GM23338 (cell line): ENCODE data around the gene EBF4. TPM values are rescaled to one million over a fixed set of nuclear protein-coding genes. Genes with fewer than 3 reads are reported as not detected.

ENCODE experiments used
- ATAC-seq: fragments of 200-7000 bp; cut with Tn5 transposase; 3 replicates; pipeline ENCODE4 v1.9.1; 2020
- DNase-seq: peaks from one replicate; pipeline ENCODE4 v3.0.0-alpha.2; 2015; ENCODE audit warnings: low spot score
- H2AFZ ChIP-seq: fragments of 200-600 bp; sonication (generic); 2 replicates; pipeline ENCODE4 v1.8.0; 2016; ENCODE audit warnings: antibody characterized with exemption, mild to moderate bottlenecking, moderate library complexity
- H3F3A ChIP-seq: fragments of 200-600 bp; sonication (generic); replicated peaks from 2 replicates; pipeline ENCODE4 v1.8.0; 2017; ENCODE audit warnings: antibody characterized with exemption, mixed run types, low read depth
- H3K27ac ChIP-seq: fragments of 200-600 bp; sonication (generic); 2 replicates; pipeline ENCODE4 v1.6.1; 2016; ENCODE audit warnings: low read depth
- H3K27me3 ChIP-seq: fragments of 200-600 bp; sonication (generic); 2 replicates; pipeline ENCODE4 v1.8.0; 2016; ENCODE audit warnings: mild to moderate bottlenecking, mixed run types, moderate library complexity; ENCODE audit not compliant: insufficient read depth
- H3K36me3 ChIP-seq: fragments of 200-600 bp; sonication (generic); 2 replicates; pipeline ENCODE4 v1.8.0; 2016; ENCODE audit warnings: mild to moderate bottlenecking; ENCODE audit not compliant: insufficient read depth
- H3K4me1 ChIP-seq: fragments of 200-600 bp; sonication (generic); 2 replicates; pipeline ENCODE4 v1.8.0; 2016; ENCODE audit warnings: mild to moderate bottlenecking, moderate library complexity; ENCODE audit not compliant: insufficient read depth
- H3K4me2 ChIP-seq: fragments of 200-600 bp; sonication (generic); 2 replicates; pipeline ENCODE4 v1.7.1; 2017; ENCODE audit warnings: mixed run types
- H3K4me3 ChIP-seq: fragments of 200-600 bp; sonication (generic); 2 replicates; pipeline ENCODE4 v1.6.1; 2016; ENCODE audit warnings: mixed run types
- H3K79me2 ChIP-seq: fragments of 200-600 bp; sonication (generic); replicated peaks from 2 replicates; pipeline ENCODE4 v1.8.0; 2017; ENCODE audit warnings: mild to moderate bottlenecking; ENCODE audit not compliant: insufficient read depth
- H3K9me2 ChIP-seq: fragments of 200-600 bp; sonication (generic); 2 replicates; pipeline ENCODE4 v1.8.0; 2017; ENCODE audit not compliant: insufficient read depth
- H4K20me1 ChIP-seq: fragments of 200-600 bp; sonication (generic); replicated peaks from 2 replicates; pipeline ENCODE4 v1.8.0; 2017; ENCODE audit warnings: mild to moderate bottlenecking; ENCODE audit not compliant: insufficient read depth
- H3K27ac Mint-ChIP-seq: 2 replicates; pipeline ENCODE4 v1.8.0; 2020; ENCODE audit warnings: inconsistent platforms, mild to moderate bottlenecking, moderate library complexity, mixed read lengths
- H3K27me3 Mint-ChIP-seq: 3 replicates; pipeline ENCODE4 v1.8.0; 2022; ENCODE audit warnings: low read depth, mild to moderate bottlenecking, moderate library complexity, mixed read lengths, inconsistent platforms; ENCODE audit not compliant: insufficient read depth, poor library complexity
- H3K36me3 Mint-ChIP-seq: 3 replicates; pipeline ENCODE4 v1.8.0; 2021; ENCODE audit warnings: low read depth, mild to moderate bottlenecking, inconsistent platforms, moderate library complexity, mixed read lengths
- H3K4me1 Mint-ChIP-seq: 3 replicates; pipeline ENCODE4 v1.8.0; 2020; ENCODE audit warnings: mild to moderate bottlenecking, inconsistent platforms, mixed read lengths
- H3K4me3 Mint-ChIP-seq: 3 replicates; pipeline ENCODE4 v1.8.0; 2021; ENCODE audit warnings: moderate library complexity, mild to moderate bottlenecking, inconsistent platforms, mixed read lengths
- H3K9me3 Mint-ChIP-seq: 3 replicates; pipeline ENCODE4 v1.8.0; 2020; ENCODE audit warnings: moderate library complexity, mild to moderate bottlenecking, inconsistent platforms, mixed read lengths
- CREB1 ChIP-seq: fragments of 250-450 bp; sonication (Bioruptor Pico); IDR thresholded peaks from 2 replicates; pipeline ENCODE4 v1.5.0; 2020; ENCODE audit warnings: low read depth, mild to moderate bottlenecking, moderate library complexity
- CTCF ChIP-seq, 2 experiments: fragments of 200-600 bp in 1 of 2; sonication (generic) in 1 of 2; conservative IDR thresholded peaks; 2 replicates each; pipeline versions ENCODE4 v1.5.1 to v1.6.1; 2016 to 2017; ENCODE audit warnings: antibody characterized with exemption in 2 of 2, low read depth in 2 of 2, mild to moderate bottlenecking in 2 of 2, moderate library complexity in 1 of 2
- ETS1 ChIP-seq: IDR thresholded peaks from 2 replicates; pipeline ENCODE4 v1.6.1; 2016; ENCODE audit warnings: antibody characterized with exemption
- EZH2 ChIP-seq: fragments of 200-600 bp; sonication (generic); IDR thresholded peaks from one replicate; pipeline ENCODE4 v1.8.0; 2017; ENCODE audit warnings: antibody characterized with exemption, mild to moderate bottlenecking, low read depth; ENCODE audit not compliant: unreplicated experiment
- JUNB ChIP-seq: IDR thresholded peaks from one replicate; pipeline ENCODE4 v1.6.1; 2016; ENCODE audit warnings: antibody characterized with exemption; ENCODE audit not compliant: unreplicated experiment
- POLR2AphosphoS5 ChIP-seq: IDR thresholded peaks from 2 replicates; pipeline ENCODE4 v1.6.1; 2016; ENCODE audit warnings: antibody characterized with exemption, low read depth
- REST ChIP-seq: IDR thresholded peaks from one replicate; pipeline ENCODE4 v1.6.1; 2018; ENCODE audit warnings: antibody characterized with exemption; ENCODE audit not compliant: unreplicated experiment
- STAT1 ChIP-seq: IDR thresholded peaks from one replicate; pipeline ENCODE4 v1.6.1; 2016; ENCODE audit warnings: antibody characterized with exemption; ENCODE audit not compliant: unreplicated experiment
- ZNF331 ChIP-seq: fragments of 250-450 bp; sonication (Bioruptor Pico); IDR thresholded peaks from 2 replicates; pipeline ENCODE4 v1.5.0; 2020; ENCODE audit warnings: low read depth, mild to moderate bottlenecking, moderate library complexity
- ZNF462 ChIP-seq: fragments of 250-450 bp; sonication (Bioruptor Pico); IDR thresholded peaks from 2 replicates; pipeline ENCODE4 v1.5.0; 2020; ENCODE audit warnings: mild to moderate bottlenecking, moderate library complexity
- polyA plus RNA-seq: library from polyadenylated mRNA; unstranded; fragments of >200 nt; fragmentation: Nextera tagmentation; extraction: Ambion mirVana; gene quantifications from 2 replicates; pipeline ENCODE4 v1.2.1, GENCODE V29; 2016
- total RNA-seq: library from RNA; depleted of rRNA; stranded (reverse); fragments of >200 nt; shearing (Covaris generic); gene quantifications from 2 replicates; pipeline ENCODE4 v1.2.3, GENCODE V29; 2014

EBF4 gene
- total and polyA plus RNA-seq, 2 experiments from 2014 or later = 0.66 to 1.6 TPM

GRCh38 chr20:2797136-2797983, 104.8 kb downstream of the EBF4 start:
- Mint-ChIP-seq H3K27ac (no peak overlapping the region), H3K9me3 (no peaks in the 10 kb centered on the region), H3K4me3 (no peak overlapping the region), H3K36me3 (peaks cover 33% of the 10 kb centered on the region), H3K4me1 (peaks cover 26% of the 10 kb centered on the region), H3K27me3 (peaks cover 28% of the 10 kb centered on the region)
- Histone ChIP-seq H4K20me1 (peaks cover 4% of the 10 kb centered on the region; the same call in 1 of the 2 replicates), H3K4me3 (no peak overlapping the region), H3K79me2 (no peaks in the 10 kb centered on the region), H2AFZ (no peak overlapping the region), H3K27ac (no peak overlapping the region), H3K9me2 (no peaks in the 10 kb centered on the region), H3F3A (0 out of 2 replicates have a peak, but pooled peaks cover 4% of the 10 kb centered on the region), H3K4me2 (no peak overlapping the region), H3K36me3 (no peaks in the 10 kb centered on the region), H3K4me1 (peaks cover 19% of the 10 kb centered on the region; the same call in 1 of the 2 replicates), H3K27me3 (peaks cover 35% of the 10 kb centered on the region)
- DNase-seq (no peak), ATAC-seq (no peak)
- TF ChIP-seq POLR2AphosphoS5 (no peak), ZNF462 (no peak), JUNB (no peak), REST (no peak), CTCF (conservative IDR thresholded peaks at IDR 0.05; ENCODE audit: low read depth in 2 of 2) (no peak), ZNF331 (no peak), ETS1 (no peak), STAT1 (no peak), CREB1 (CRISPR knock-in tag) (no peak), EZH2 (no peak)
